Activated CD8-positive, alpha-beta memory T cell treated with anti-CD3 and anti-CD28 coated beads, Interleukin-2, amount 50 U/mL, for 4 hours (primary cell): ENCODE results near the gene RAP1A.
A peak's percentile ranks its signal among the peaks of the same experiment; 100 is the strongest.
"Not testable (repeated sequence)": the region's sequence is repeated elsewhere in the genome, so short reads cannot be mapped to it uniquely, and the experiment has no call there.

Experiments
- DNase-seq: peaks from one replicate; pipeline ENCODE4 v3.0.0-alpha.2; 2020

The RAP1A gene

GRCh38 chr1:111739194-111739924 is 119.8 kb downstream of the RAP1A start, which contains the start of gene INKA2:
Gene INKA2, minus strand, starts transcription at chr1:111739395. Its CDS starts 153 bp downstream, at chr1:111739242.
- peak; percentile 73 for DNase-seq

DNA sequence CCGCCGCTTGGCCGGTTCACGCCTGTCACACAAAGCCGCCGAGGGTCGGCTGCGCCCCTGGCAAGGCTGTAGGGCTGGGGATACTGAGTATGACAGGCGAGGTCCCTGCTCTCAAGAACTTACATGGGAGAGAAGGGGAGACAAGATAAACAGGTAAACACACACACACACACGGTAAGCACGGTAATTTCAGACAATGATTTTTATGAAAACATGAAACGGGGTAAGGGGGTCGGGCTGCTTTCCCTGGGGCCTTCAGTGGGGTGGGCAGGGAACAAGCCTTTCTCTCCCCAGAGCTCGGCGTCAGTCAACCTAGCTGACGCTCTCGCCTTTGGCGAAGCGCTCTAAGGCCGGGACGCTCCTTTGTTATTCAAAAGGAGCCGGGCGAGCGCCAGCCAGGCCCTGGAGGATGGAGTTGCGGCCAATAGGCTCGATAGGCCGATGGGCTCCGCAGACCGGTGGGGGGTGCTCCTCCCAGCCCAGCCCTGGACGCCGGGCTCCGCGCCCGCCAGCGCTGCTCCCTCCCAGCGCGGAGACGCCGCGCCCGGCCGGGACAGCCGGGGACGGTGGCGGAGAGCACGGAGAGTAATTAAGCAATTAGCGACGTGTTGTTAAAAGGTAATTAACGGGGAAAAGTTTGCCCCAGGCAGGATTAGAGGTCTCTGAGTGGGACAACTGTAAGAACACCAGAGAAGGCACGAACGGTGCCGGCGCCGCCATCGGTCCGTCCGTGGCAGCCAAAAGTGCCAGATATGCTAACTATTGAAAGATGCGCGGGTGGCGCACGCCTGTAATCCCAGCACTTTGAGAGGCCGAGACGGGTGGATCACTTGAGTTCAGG is 120.6 kb downstream of the RAP1A start:
- DNase-seq, result no peak

DNA sequence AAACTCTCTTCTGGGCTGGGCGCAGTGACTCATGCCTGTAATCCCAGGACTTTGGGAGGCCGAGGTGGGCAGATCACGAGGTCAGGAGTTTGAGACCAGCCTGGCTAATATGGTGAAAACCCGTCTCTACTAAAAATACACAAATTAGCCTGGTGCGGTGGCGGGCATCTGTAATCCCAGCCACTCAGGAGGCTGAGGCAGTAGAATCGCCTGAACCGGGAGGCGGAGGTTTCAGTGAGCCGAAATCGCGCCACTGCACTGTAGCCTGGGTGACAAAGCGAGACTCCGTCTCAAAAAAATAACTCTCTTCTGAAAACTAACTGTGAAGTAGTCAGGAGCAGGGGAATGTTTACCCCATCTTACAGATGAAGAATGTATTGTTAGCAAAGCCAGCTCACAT is 122.7 kb downstream of the RAP1A start:
- DNase-seq, result not testable (repeated sequence)

DNA sequence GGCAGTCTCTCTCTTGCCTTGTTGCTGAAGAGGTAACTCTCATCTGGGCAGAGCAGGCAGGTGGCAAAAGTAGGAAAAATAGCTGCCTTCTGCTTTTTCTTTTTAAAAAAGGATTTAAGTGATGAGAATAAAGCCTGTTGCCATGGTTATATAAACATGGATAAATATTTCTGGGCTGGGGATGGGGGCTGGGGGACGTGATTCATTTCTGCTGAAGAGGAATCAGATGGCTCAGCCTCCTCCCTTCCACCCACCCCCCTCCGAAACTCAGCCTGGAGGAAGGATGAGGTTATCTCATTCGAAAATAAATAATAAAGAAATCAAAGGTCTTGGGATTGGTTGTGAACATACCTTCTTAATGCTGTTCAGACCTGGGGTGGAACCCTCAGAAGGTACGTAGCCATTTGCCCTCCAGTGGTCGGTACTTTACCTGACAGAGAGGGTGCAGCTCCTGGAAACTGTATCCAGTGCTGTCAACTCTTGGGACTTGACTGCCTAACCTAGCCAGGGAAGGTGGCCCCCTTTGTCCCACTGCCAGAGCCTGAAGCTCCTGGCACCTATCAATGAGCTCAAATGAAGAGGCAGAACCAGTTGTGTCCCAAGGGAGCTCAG is 123.5 kb downstream of the RAP1A start:
- no peak for DNase-seq

GRCh38 chr1:111743679-111744101 is 124.1 kb downstream of the RAP1A start:
- no peak for DNase-seq

DNA sequence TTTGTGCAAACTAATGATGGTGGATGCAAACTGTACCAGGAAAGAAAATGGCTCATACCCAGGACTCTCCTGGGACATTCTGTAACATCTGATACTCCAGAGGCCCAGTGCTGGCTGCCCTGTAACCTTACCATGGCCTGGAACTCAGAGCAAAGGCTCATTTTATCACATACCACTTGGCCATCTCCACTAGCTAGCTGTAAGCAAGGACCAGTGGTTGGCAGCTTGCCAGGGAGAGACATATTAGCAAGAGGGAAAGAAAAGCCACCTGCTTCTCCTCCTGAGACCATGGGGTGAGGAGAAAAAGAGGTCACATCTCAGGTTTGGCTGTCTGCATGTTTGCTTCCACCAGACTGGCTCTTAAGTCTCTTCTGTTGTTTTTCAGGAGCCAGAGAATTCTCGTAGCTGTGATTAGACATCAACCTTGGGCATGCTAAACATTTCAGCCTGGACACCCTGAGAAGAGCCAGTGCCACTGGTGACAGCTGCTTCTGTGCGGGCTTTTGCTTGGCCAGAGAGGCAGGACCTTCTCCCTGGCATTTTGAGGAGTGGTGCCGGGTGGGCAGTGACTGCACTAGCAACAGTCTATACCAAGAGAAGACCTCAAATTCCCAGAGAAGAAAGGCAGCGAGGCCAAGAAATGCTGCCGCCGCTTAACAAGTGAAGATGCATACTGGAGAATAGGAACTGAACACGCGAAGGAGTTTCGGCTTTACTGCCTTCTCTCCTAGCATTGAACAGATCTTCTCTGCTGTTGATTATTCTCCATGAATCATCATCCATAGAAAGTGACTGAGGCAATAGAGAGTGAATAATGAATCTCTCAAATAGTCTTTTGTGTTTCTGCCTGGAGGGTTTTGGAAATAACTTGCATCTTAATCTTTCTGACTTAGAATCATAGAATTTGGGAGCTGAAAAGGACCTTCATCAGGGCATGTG is 126.4 kb downstream of the RAP1A start:
- no peak for DNase-seq

GRCh38 chr1:111746614-111746999 is 127.0 kb downstream of the RAP1A start:
- no peak for DNase-seq

DNA sequence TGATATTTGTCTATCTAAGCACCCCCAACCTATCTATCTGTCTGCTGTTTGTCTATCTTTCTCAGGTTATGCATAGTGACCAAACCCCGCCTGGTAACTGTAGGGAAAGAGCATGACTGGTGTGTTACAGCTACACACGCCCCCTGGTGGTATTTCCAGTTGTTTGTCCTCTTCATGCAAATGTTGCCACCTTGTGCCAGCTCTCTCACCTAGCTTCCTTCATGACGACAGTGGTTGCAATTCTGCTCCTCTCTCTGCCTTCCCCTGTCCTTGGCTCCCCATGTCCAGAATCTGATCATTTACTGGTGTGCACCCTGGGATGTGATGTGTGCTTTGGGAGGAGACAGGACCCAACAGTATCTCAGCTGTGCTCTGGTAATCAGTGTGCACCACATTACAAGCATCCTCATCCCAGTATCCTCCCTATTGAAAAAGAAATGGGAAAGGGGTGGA is 127.7 kb downstream of the RAP1A start:
- DNase-seq, result peak; percentile 57

DNA sequence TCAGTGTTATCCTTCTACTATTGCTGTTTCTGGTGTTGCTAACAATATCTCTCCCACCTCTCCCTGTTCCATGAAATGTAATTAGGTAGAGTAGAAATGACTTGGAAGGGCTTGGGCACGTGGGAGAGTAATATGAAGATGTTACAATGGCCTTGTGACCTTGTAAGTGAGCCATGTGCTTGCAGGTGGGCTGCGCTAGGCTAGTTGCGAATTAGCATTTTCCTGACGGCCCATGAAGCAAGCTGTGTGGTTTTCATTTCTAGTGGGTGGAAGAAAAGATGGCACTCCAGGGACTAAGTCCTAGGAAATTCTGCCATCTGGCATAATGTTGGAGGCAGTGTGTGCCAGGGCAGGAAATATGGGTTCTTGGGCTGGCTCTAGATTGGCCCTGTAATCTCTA is 128.4 kb downstream of the RAP1A start:
- no peak for DNase-seq

DNA sequence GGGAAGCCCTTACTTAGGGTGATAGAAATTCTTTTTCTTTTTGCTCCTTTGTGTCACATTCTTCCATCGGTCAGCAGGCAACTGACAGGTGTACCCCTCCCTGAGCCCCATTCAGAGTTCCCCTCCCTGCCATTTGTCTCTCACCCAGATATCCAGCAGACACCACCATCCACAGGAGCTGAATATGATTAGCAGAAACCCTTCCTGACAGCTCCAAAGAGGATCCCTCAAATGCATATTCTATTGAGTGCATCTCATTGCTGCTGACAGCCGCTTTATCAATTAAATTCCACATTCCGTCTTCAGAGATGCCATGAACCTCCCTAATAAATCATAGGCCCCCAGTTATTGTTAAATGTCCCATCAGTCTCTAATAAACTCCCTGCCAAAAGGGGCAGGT is 130.0 kb downstream of the RAP1A start:
- no peak for DNase-seq

GRCh38 chr1:111750856-111751255 is 131.3 kb downstream of the RAP1A start:
- no peak for DNase-seq

DNA sequence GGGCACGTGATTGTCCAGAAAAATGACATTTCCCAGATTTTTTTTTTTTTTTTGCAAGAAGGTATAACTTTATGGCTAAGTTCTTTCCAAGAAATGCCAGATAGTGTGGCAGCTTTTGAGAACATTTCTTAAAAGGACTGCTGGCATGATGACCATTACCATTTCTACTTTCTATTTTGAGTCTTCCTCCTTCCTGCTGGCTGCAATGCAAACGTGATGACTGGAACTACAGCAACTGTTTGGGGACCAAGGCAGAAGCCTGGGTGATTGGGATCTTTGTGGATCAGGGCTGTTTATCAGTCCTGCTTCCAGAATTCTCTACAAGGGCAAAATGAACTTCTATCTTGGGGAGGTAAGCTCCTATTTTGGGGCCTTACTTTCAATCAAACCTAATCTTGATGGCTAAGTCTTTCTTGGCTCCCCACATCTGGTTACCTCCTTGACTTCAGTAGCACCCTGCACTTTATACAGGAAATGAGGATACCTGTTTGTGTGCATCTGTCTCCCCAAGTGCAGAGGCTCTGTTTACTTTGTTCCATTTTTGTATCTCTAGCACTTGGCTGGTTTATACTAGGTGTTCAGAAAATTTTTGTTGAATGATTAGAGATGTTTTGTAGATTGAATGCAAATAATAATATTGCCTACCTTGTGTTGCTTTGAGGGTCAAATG is 132.5 kb downstream of the RAP1A start:
- DNase-seq, result no peak

- DNase-seq, result peak; percentile 34
Measured at GRCh38 chr1:111754984-111755330, 135.4 kb downstream of the RAP1A start.

DNA sequence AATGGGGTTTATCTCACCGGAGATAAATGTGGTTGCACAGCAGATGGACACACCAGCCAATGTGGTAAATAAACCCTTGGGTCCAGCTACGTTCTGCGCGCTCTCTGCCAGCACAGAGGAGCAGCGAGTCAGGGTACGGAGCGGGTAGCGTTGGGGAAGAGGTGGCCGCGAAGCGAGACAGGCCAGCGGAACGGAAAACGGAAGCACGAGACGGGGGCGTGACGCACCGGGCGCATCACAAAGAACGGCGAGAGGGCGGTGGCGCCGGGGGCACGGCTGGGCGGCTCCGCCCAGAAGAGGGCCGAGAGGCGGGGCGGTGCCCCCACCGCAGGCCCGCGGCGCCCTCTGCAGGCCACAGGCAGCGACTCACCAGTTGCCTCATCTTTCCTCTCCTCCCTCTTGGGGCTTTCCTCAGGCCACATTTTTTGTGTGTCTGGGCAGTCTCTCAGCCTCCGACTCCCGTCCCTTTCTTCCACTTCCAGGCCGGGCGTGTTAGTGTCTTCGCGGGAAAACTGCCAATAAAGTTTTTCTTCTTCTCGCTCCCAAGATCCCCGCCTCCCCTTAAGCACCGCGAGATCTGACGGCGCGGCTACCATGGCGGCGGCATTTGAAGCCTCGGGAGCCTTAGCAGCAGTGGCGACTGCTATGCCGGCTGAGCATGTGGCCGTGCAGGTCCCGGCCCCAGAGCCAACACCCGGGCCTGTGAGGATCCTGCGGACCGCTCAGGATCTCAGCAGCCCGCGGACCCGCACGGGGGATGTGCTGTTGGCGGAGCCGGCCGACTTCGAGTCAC is 135.9 kb downstream of the RAP1A start, which contains the start of gene DDX20:
Gene DDX20 (plus strand): TSS at position 571 of the 793 bp plus-strand sequence. CDS start 24 bp downstream, at position 595.
- DNase-seq, result peak; percentile 94

DNA sequence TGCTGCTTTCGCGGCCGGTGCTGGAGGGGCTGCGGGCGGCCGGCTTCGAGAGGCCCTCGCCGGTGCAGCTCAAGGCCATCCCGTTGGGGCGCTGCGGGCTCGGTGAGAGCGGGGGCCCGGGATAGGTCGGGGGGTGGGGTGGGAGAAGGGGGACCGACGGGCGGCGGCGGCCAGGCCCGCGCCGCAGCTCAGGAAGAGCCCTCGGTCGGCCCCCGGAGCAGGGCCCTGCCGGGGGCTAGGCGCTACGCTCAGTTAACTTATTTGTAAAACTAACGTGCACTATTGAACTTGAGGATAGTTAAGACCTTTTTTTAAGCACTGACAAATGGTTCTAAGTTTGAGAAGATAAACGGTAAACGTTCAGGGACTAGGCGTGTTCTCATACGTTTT is 136.5 kb downstream of the RAP1A start:
- DNase-seq, result no peak

GRCh38 chr1:111758373-111758772 is 138.8 kb downstream of the RAP1A start:
- no peak for DNase-seq

- DNase-seq, result no peak
Measured at GRCh38 chr1:111761717-111762116, 142.1 kb downstream of the RAP1A start.

GRCh38 chr1:111762332-111762731 is 142.7 kb downstream of the RAP1A start:
- no peak for DNase-seq
